ENCODE data around the gene RALGPS1.

Gene RALGPS1

DNA sequence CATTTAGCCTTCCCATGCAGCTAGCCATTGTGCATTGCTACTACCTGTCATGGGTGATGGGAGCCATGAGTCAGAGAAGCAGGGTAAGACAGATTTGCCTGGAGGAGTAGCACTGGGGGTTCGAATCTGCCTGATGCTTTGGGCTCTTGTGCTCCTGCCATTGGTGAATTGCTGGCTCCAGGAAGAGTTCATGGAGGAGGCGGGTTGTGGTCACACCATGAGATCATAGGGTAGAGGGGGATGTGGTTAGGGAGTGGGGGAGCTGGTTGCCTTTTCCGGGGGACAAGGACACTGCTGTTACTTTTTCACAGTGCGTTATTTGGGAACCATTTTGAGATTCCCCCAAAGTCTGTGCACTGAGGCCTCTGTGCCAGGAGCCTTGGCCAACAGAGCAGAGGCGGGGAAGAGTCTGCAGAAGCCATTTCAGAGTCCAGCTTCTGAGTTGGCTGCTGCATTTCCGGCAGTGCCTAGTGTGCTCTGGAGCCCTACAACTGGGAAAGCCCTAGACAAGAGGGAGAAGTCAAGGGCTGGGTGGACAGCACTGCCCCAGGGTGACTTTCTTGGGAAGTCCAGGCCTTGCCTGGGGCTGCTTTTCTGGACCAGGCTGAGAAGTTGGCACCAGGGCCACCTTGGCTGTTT is 201.6 kb downstream of the RALGPS1 start:
- Histone ChIP-seq H3K36me3 (ENCODE audit: control insufficient read depth in 2 of 2, insufficient read depth in 1 of 2, low read length in 2 of 2) (no peaks in the 10 kb centered on the region), H3K4me3 (ENCODE audit: low read depth, low read length) (no peak overlapping the region), H3K9me3 (ENCODE audit: control insufficient read depth, insufficient read depth, low read depth, low read length) (no peaks in the 10 kb centered on the region), H3K27ac (ENCODE audit: extremely low read depth, low read depth, low read length) (no peak overlapping the region), H3K4me1 (ENCODE audit: control insufficient read depth, insufficient read depth, low read length) (peaks cover 10% of the 10 kb centered on the region)
- no peak for TF ChIP-seq ZNF174 (tag by site-specific recombination; IDR thresholded peaks at IDR 0.05)
- no peak for TF ChIP-seq ZNF626 (tag by site-specific recombination; IDR thresholded peaks at IDR 0.05)
- TF ChIP-seq GLIS1 (tag by site-specific recombination; IDR thresholded peaks at IDR 0.05), result no peak
- no peak for TF ChIP-seq ZNF138 (tag by site-specific recombination; IDR thresholded peaks at IDR 0.05; ENCODE audit: borderline replicate concordance)
- TF ChIP-seq, protein P1, sequence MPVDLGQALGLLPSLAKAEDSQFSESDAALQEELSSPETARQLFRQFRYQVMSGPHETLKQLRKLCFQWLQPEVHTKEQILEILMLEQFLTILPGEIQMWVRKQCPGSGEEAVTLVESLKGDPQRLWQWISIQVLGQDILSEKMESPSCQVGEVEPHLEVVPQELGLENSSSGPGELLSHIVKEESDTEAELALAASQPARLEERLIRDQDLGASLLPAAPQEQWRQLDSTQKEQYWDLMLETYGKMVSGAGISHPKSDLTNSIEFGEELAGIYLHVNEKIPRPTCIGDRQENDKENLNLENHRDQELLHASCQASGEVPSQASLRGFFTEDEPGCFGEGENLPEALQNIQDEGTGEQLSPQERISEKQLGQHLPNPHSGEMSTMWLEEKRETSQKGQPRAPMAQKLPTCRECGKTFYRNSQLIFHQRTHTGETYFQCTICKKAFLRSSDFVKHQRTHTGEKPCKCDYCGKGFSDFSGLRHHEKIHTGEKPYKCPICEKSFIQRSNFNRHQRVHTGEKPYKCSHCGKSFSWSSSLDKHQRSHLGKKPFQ (tag by site-specific recombination; IDR thresholded peaks at IDR 0.05), result no peak
- no peak for TF ChIP-seq MZF1 (tag by site-specific recombination; IDR thresholded peaks at IDR 0.05; ENCODE audit: borderline replicate concordance)
- TF ChIP-seq OSR2 (tag by site-specific recombination; IDR thresholded peaks at IDR 0.05), result no peak
- TF ChIP-seq ZNF366 (tag by site-specific recombination; conservative IDR thresholded peaks at IDR 0.05), result no peak
- no peak for TF ChIP-seq ZSCAN16 (tag by site-specific recombination; IDR thresholded peaks at IDR 0.05)
- TF ChIP-seq ZNF530 (tag by site-specific recombination; IDR thresholded peaks at IDR 0.05; ENCODE audit: low read depth), result no peak
- TF ChIP-seq, protein P2, sequence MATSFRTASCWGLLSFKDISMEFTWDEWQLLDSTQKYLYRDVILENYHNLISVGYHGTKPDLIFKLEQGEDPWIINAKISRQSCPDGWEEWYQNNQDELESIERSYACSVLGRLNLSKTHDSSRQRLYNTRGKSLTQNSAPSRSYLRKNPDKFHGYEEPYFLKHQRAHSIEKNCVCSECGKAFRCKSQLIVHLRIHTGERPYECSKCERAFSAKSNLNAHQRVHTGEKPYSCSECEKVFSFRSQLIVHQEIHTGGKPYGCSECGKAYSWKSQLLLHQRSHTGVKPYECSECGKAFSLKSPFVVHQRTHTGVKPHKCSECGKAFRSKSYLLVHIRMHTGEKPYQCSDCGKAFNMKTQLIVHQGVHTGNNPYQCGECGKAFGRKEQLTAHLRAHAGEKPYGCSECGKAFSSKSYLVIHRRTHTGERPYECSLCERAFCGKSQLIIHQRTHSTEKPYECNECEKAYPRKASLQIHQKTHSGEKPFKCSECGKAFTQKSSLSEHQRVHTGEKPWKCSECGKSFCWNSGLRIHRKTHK (tag by site-specific recombination; IDR thresholded peaks at IDR 0.05), result no peak
- ChIA-PET POLR2A (no interaction called here), CTCF (interaction anchor here (0.6 to 1.5 kb wide), 4 partner anchors 73 to 175 kb away, joined by 3 read pairs; no protein-coding TSS in a partner anchor)

DNA sequence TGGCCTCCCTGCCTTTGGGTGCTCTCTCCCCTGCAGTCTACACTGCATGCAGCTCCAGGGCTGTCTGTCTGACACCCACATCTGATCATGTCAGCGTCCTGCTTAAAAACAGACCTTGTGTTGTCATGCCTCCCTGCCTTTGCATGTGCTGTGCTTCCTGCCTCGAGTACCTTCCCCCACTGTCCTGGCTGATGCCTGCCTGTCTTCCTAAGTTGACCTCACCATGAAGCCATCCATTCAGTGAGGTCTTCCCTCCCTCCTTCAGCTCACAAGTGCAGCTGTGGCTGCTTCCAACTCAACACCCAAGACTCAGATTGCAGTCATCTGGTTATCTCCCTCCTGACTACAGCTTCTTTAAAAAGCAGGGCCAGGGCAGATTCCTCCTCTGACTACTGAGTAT is 202.4 kb downstream of the RALGPS1 start:
- ChIA-PET POLR2A (no interaction called here), CTCF (interaction anchor here (0.8 to 1.5 kb wide), 2 partner anchors 82 to 176 kb away, joined by 3 to 5 read pairs; no protein-coding TSS in a partner anchor)
- Histone ChIP-seq H3K9me3 (ENCODE audit: control insufficient read depth, insufficient read depth, low read depth, low read length) (no peaks in the 10 kb centered on the region), H3K27ac (ENCODE audit: extremely low read depth, low read depth, low read length) (no peak overlapping the region), H3K36me3 (ENCODE audit: control insufficient read depth in 2 of 2, insufficient read depth in 1 of 2, low read length in 2 of 2) (no peaks in the 10 kb centered on the region), H3K4me3 (ENCODE audit: low read depth, low read length) (no peak overlapping the region), H3K4me1 (ENCODE audit: control insufficient read depth, insufficient read depth, low read length) (peaks cover 10% of the 10 kb centered on the region)
- TF ChIP-seq ZNF776 (tag by site-specific recombination; IDR thresholded peaks at IDR 0.05; ENCODE audit: borderline replicate concordance), result no peak
- TF ChIP-seq, protein P3, sequence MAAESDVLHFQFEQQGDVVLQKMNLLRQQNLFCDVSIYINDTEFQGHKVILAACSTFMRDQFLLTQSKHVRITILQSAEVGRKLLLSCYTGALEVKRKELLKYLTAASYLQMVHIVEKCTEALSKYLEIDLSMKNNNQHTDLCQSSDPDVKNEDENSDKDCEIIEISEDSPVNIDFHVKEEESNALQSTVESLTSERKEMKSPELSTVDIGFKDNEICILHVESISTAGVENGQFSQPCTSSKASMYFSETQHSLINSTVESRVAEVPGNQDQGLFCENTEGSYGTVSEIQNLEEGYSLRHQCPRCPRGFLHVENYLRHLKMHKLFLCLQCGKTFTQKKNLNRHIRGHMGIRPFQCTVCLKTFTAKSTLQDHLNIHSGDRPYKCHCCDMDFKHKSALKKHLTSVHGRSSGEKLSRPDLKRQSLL (tag by site-specific recombination; IDR thresholded peaks at IDR 0.05), result no peak
- no peak for TF ChIP-seq ZNF791 (tag by site-specific recombination; IDR thresholded peaks at IDR 0.05)
- no peak for TF ChIP-seq ZNF394 (tag by site-specific recombination; IDR thresholded peaks at IDR 0.05; ENCODE audit: borderline replicate concordance)
- TF ChIP-seq, protein P4, sequence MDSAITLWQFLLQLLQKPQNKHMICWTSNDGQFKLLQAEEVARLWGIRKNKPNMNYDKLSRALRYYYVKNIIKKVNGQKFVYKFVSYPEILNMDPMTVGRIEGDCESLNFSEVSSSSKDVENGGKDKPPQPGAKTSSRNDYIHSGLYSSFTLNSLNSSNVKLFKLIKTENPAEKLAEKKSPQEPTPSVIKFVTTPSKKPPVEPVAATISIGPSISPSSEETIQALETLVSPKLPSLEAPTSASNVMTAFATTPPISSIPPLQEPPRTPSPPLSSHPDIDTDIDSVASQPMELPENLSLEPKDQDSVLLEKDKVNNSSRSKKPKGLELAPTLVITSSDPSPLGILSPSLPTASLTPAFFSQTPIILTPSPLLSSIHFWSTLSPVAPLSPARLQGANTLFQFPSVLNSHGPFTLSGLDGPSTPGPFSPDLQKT (IDR thresholded peaks at IDR 0.05; ENCODE audit: borderline replicate concordance, low read depth, low read length), result no peak
- TF ChIP-seq ZNF324 (tag by site-specific recombination; IDR thresholded peaks at IDR 0.05), result no peak
- TF ChIP-seq ZNF473 (tag by site-specific recombination; IDR thresholded peaks at IDR 0.05), result no peak
- TF ChIP-seq FEZF1 (tag by site-specific recombination; IDR thresholded peaks at IDR 0.05), result no peak
- TF ChIP-seq ZNF112 (tag by site-specific recombination; IDR thresholded peaks at IDR 0.05), result no peak
- TF ChIP-seq, protein P5, sequence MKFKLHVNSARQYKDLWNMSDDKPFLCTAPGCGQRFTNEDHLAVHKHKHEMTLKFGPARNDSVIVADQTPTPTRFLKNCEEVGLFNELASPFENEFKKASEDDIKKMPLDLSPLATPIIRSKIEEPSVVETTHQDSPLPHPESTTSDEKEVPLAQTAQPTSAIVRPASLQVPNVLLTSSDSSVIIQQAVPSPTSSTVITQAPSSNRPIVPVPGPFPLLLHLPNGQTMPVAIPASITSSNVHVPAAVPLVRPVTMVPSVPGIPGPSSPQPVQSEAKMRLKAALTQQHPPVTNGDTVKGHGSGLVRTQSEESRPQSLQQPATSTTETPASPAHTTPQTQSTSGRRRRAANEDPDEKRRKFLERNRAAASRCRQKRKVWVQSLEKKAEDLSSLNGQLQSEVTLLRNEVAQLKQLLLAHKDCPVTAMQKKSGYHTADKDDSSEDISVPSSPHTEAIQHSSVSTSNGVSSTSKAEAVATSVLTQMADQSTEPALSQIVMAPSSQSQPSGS (tag by site-specific recombination; IDR thresholded peaks at IDR 0.05; ENCODE audit: low read depth), result no peak
- TF ChIP-seq ZNF658 (tag by site-specific recombination; IDR thresholded peaks at IDR 0.05), result no peak
- no peak for TF ChIP-seq ZFP3 (tag by site-specific recombination; IDR thresholded peaks at IDR 0.05; ENCODE audit: low read depth)
- TF ChIP-seq ZIC2 (tag by site-specific recombination; IDR thresholded peaks at IDR 0.05), result no peak
- no peak for TF ChIP-seq ZNF701 (tag by site-specific recombination; IDR thresholded peaks at IDR 0.05)
- no peak for TF ChIP-seq GLIS2 (tag by site-specific recombination; IDR thresholded peaks at IDR 0.05)
- TF ChIP-seq, protein P6, sequence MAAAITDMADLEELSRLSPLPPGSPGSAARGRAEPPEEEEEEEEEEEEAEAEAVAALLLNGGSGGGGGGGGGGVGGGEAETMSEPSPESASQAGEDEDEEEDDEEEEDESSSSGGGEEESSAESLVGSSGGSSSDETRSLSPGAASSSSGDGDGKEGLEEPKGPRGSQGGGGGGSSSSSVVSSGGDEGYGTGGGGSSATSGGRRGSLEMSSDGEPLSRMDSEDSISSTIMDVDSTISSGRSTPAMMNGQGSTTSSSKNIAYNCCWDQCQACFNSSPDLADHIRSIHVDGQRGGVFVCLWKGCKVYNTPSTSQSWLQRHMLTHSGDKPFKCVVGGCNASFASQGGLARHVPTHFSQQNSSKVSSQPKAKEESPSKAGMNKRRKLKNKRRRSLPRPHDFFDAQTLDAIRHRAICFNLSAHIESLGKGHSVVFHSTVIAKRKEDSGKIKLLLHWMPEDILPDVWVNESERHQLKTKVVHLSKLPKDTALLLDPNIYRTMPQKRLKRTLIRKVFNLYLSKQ (tag by site-specific recombination; IDR thresholded peaks at IDR 0.05; ENCODE audit: borderline replicate concordance), result no peak
